Panc1 (cell line): Measurements from ENCODE around the gene RBSN. TPM values are rescaled to one million over a fixed set of nuclear protein-coding genes. Genes with fewer than 3 reads are reported as not detected.

ENCODE experiments used
- ATAC-seq: fragments of 200-7000 bp; cut with Tn5 transposase; 2 replicates; pipeline ENCODE4 v1.9.1; 2020; ENCODE audit warnings: mild to moderate bottlenecking, moderate library complexity
- Bru-seq: library from RNA; stranded (reverse); fragments of 400-500 nt; gene quantifications from one replicate; lab custom pipeline; 2021; lab: Mats Ljungman, UMichigan
- BruChase-seq, 2 experiments: library from RNA; stranded (reverse); fragments of 400-500 nt; gene quantifications; one replicate each; lab custom pipeline; 2021; lab: Mats Ljungman, UMichigan
- BruUV-seq: library from RNA; stranded (reverse); fragments of 400-500 nt; replicated peaks from 2 replicates; lab custom pipeline; 2021; lab: Mats Ljungman, UMichigan
- CTCF ChIA-PET: fragments of 300-600 bp; sonication (Branson Sonifier 250); formaldehyde crosslinking; loops from one replicate; lab custom pipeline; 2022; ENCODE audit warnings: antibody characterized with exemption; lab: Charles Lee
- POLR2A ChIA-PET: fragments of 300-600 bp; sonication (Branson Sonifier 250); formaldehyde crosslinking; loops from one replicate; lab custom pipeline; 2022; ENCODE audit warnings: antibody characterized with exemption; lab: Charles Lee
- DNase-seq: peaks from one replicate; pipeline ENCODE4 v3.0.0-alpha.2; 2010; ENCODE audit warnings: low read depth, low spot score
- H3K27ac ChIP-seq: 2 replicates; pipeline ENCODE4 v1.5.1; 2011; ENCODE audit warnings: mild to moderate bottlenecking, low read length, inconsistent platforms
- H3K27me3 ChIP-seq: fragments of 200-500 bp; sonication (Bioruptor generic); 2 replicates; pipeline ENCODE4 v1.6.0; 2014; ENCODE audit warnings: low read length, inconsistent platforms; ENCODE audit not compliant: control insufficient read depth, insufficient read depth
- H3K36me3 ChIP-seq: fragments of 200-500 bp; sonication (Bioruptor generic); 2 replicates; pipeline ENCODE4 v1.5.1; 2014; ENCODE audit warnings: inconsistent platforms, mild to moderate bottlenecking, low read length, moderate library complexity; ENCODE audit not compliant: control insufficient read depth, insufficient read depth
- H3K4me1 ChIP-seq: 2 replicates; pipeline ENCODE4 v1.5.1; 2011; ENCODE audit warnings: inconsistent platforms, mild to moderate bottlenecking, low read length, moderate library complexity; ENCODE audit not compliant: control insufficient read depth, insufficient read depth
- H3K4me3 ChIP-seq, 2 experiments: 2 replicates each; pipeline ENCODE4 v1.5.1; 2011 to 2012; ENCODE audit warnings: low read depth in 2 of 2, low read length in 2 of 2, mild to moderate bottlenecking in 2 of 2, inconsistent platforms in 1 of 2, moderate library complexity in 1 of 2
- H3K9me3 ChIP-seq: fragments of 200-500 bp; sonication (Bioruptor generic); 2 replicates; pipeline ENCODE4 v1.5.1; 2014; ENCODE audit warnings: low read depth, mild to moderate bottlenecking, inconsistent platforms, low read length, moderate library complexity; ENCODE audit not compliant: control insufficient read depth, insufficient read depth
- CTCF ChIP-seq: fragments of 450-650 bp; IDR thresholded peaks from 2 replicates; pipeline ENCODE4 v1.5.1; 2017; ENCODE audit warnings: mild to moderate bottlenecking
- POLR2AphosphoS5 ChIP-seq: IDR thresholded peaks from 2 replicates; pipeline ENCODE4 v1.6.1; 2012; ENCODE audit warnings: mild to moderate bottlenecking, low read depth, low read length, moderate library complexity
- REST ChIP-seq, 2 experiments: IDR thresholded peaks; 2 replicates each; pipeline ENCODE4 v1.6.1; 2011 to 2012; ENCODE audit warnings: low read depth in 2 of 2, control low read depth in 1 of 2, low read length in 1 of 2, mild to moderate bottlenecking in 1 of 2, moderate library complexity in 1 of 2; ENCODE audit not compliant: insufficient read depth in 1 of 2
- SIN3A ChIP-seq: IDR thresholded peaks from 2 replicates; pipeline ENCODE4 v1.6.1; 2012; ENCODE audit warnings: low read depth, mild to moderate bottlenecking, low read length, moderate library complexity, borderline replicate concordance; ENCODE audit not compliant: insufficient read depth
- TCF7L2 ChIP-seq: IDR thresholded peaks from 2 replicates; pipeline ENCODE4 v1.6.1; 2011; ENCODE audit warnings: mild to moderate bottlenecking, low read depth, low read length, inconsistent platforms
- in situ Hi-C: cut with HindIII; loops from 2 replicates; pipeline ENCODE4 v1.10.0; 2016; ENCODE audit warnings: low sequenced_read_pairs, low pct_unique_long_range_greater_than_20kb
- intact Hi-C: fragments of 100-400 bp; cut with micrococcal nuclease; formaldehyde crosslinking; loops from one replicate; pipeline ENCODE4 v1.10.0; 2022; ENCODE audit not compliant: unreplicated experiment
- long read RNA-seq: library from polyadenylated mRNA; unstranded; transcript quantifications from one replicate; pipeline ENCODE4 v2.0.0, GENCODE V29; 2021; ENCODE audit not compliant: unreplicated experiment
- polyA plus RNA-seq: library from polyadenylated mRNA; unstranded; fragments of >200 nt; gene quantifications from one replicate; pipeline ENCODE4 v1.2.1, GENCODE V29; 2012; ENCODE audit warnings: missing spikeins; ENCODE audit not compliant: insufficient read length
- total RNA-seq: library from RNA; stranded (reverse); gene quantifications from one replicate; pipeline ENCODE4 v1.2.1, GENCODE V29; 2021; ENCODE audit not compliant: unreplicated experiment

RBSN gene
- total RNA-seq (13.6 TPM), Bru-seq, nascent RNA (percentile 65 among the genes with signal in this experiment), BruChase-seq, experiment 1, labeled RNA remaining after a 2-hour chase (percentile 74 among the genes with signal in this experiment), BruChase-seq, experiment 2, labeled RNA remaining after a 6-hour chase (percentile 74 among the genes with signal in this experiment)
- 7.9 TPM for polyA plus RNA-seq
- long read RNA-seq, full-length matches to known transcripts, result 4 of 17 reads
- long read RNA-seq, partial matches to known transcripts, result 5 of 17 reads
- long read RNA-seq, other reads (novel, unspliced or antisense), result 8 of 17 reads

- CTCF ChIA-PET, result interaction anchor here (0.6 kb wide), 1 partner anchor 14 kb away, joined by 3 read pairs; no protein-coding TSS in a partner anchor
- in situ Hi-C loops, result no loop called here
- ATAC-seq, result peak; percentile 96
- Histone ChIP-seq H3K4me1 (peaks cover 7% of the 10 kb centered on the region; the same call in 1 of the 2 replicates), H3K4me3 (peak within 1 kb of the TSS; percentile 53 to 93), H3K36me3 (peaks cover 4% of the 10 kb centered on the region), H3K9me3 (no peaks in the 10 kb centered on the region), H3K27ac (peak within 1 kb of the TSS; percentile 97), H3K27me3 (no peaks in the 10 kb centered on the region)
- DNase-seq, result peak; percentile 46
- intact Hi-C loops, result no loop called here
- POLR2A ChIA-PET, result interaction anchor here (0.6 kb wide), 1 partner anchor 118 kb away, joined by 8 read pairs; no protein-coding TSS in a partner anchor
- TF ChIP-seq POLR2AphosphoS5 (peak; percentile 80), SIN3A (peak; percentile 81; the same call in 1 of the 2 replicates), REST (IDR thresholded peaks at IDR 0.05; ENCODE audit: insufficient read depth in 1 of 2, low read depth in 2 of 2, low read length in 1 of 2) (peak in 1 of 2 experiments; percentile 41; a peak in 1 of 4 replicates), CTCF (no peak), TCF7L2 (peak; percentile 63)
- BruUV-seq, result no TSS peak
Measured at GRCh38 chr3:15098503-15099363, at the start of gene RBSN. Gene RBSN (minus strand): TSS chr3:15099148. CDS start chr3:15096120, 3,028 bp downstream.

GRCh38 chr3:15148614-15149013, 49.7 kb upstream of the RBSN start:
- no peak for DNase-seq
- CTCF ChIA-PET, result no interaction called here
- ATAC-seq, result no peak; the same call in 1 of the 2 replicates

More at GRCh38 chr3:15148614-15149013, 49.7 kb upstream of the RBSN start:
- BruUV-seq, result no TSS peak
- no peak overlapping the region for H3K27ac ChIP-seq
- H3K27me3 ChIP-seq, result peaks cover 24% of the 10 kb centered on the region
- no peak overlapping the region for H3K4me3 ChIP-seq
- in situ Hi-C loops, result no loop called here
- no peaks in the 10 kb centered on the region for H3K9me3 ChIP-seq
- POLR2A ChIA-PET, result no interaction called here
- no peaks in the 10 kb centered on the region for H3K36me3 ChIP-seq
- no peaks in the 10 kb centered on the region for H3K4me1 ChIP-seq
- intact Hi-C loops, result no loop called here
- TF ChIP-seq REST (IDR thresholded peaks at IDR 0.05; ENCODE audit: insufficient read depth in 1 of 2, low read depth in 2 of 2, low read length in 1 of 2) (no peak), TCF7L2 (no peak), SIN3A (no peak), POLR2AphosphoS5 (no peak), CTCF (no peak)
